ENCODE data around the gene SULT1C2.

DNA sequence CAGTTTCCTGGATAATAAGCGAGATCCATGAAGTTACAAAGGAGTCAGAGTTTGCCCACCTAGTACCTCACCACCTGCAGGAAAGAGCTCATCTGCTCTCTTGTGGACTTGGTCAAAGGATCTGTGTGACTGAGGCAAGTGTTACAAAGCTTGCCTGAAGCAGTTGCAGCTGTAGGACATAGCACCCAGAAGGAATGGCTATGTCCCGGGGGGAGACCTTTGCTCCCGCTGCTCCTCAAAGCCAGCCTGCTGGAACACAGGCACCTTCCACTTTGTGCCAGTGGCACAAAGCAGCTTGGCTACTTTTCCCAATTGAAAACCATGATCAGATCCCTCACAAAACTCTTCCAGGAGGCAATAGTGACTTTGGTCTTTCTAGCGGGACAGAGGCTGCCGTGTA lies 3.1 kb upstream of the SULT1C2 start:
- TF ChIP-seq EZH2 (IDR thresholded peaks at IDR 0.05; ENCODE audit: insufficient read depth, low read length) (no peak), CTCF (IDR thresholded peaks at IDR 0.05; ENCODE audit: insufficient read depth, low read depth, low read length) (no peak)

Measured in astrocyte (in vitro differentiated cells and primary cell).